Neural progenitor cell (in vitro differentiated cells): Measurements from ENCODE around the gene GMPR.

Source experiments
- EZH2 ChIP-seq: fragments of 200-600 bp; sonication (generic); IDR thresholded peaks from 2 replicates; pipeline ENCODE4 v1.6.1; 2017; ENCODE audit warnings: antibody characterized with exemption, mild to moderate bottlenecking, moderate library complexity
- EZH2phosphoT487 ChIP-seq: fragments of 200-600 bp; sonication (generic); IDR thresholded peaks from 2 replicates; pipeline ENCODE4 v1.6.1; 2017; ENCODE audit warnings: antibody characterized with exemption
- TF ChIP-seq, protein P1 (sequence below): fragments of 200-600 bp; sonication (generic); IDR thresholded peaks from 2 replicates; pipeline ENCODE4 v1.5.1; 2017; ENCODE audit warnings: antibody characterized with exemption, mild to moderate bottlenecking

DNA sequence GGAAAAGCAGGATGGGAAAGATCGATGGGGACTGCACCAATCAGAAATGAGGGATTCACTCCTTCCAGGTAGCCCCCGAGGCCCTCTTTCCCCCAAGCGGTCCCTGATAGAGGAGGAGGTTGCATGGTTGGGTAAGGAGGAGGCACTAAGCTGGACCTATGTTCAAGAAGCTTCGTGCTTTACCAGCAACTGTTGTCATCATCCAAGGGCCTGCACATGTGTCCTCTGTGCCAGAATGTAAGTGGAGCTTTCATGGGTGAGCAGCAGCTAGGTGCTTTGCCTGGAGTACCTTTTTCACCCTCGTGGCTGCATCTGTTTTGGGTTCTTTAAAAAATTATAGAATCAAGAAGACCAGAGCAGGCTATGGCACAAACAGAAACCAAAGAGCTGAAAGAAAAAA lies 54.0 kb downstream of the GMPR start:
- TF ChIP-seq, protein P1, sequence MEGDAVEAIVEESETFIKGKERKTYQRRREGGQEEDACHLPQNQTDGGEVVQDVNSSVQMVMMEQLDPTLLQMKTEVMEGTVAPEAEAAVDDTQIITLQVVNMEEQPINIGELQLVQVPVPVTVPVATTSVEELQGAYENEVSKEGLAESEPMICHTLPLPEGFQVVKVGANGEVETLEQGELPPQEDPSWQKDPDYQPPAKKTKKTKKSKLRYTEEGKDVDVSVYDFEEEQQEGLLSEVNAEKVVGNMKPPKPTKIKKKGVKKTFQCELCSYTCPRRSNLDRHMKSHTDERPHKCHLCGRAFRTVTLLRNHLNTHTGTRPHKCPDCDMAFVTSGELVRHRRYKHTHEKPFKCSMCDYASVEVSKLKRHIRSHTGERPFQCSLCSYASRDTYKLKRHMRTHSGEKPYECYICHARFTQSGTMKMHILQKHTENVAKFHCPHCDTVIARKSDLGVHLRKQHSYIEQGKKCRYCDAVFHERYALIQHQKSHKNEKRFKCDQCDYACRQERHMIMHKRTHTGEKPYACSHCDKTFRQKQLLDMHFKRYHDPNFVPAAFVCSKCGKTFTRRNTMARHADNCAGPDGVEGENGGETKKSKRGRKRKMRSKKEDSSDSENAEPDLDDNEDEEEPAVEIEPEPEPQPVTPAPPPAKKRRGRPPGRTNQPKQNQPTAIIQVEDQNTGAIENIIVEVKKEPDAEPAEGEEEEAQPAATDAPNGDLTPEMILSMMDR = no peak
- TF ChIP-seq EZH2 = no peak
- no peak for TF ChIP-seq EZH2phosphoT487
